H9 (cell line): Measurements from ENCODE around the gene PPT1. TPM values are rescaled to one million over a fixed set of nuclear protein-coding genes. Genes with fewer than 3 reads are reported as not detected.

Source experiments
- DNase-seq: peaks from one replicate; pipeline ENCODE4 v3.0.0-alpha.2; 2017
- H2AFZ ChIP-seq: one replicate; pipeline ENCODE4 v1.6.1; 2013; ENCODE audit warnings: mild to moderate bottlenecking, low read length, control low read depth, moderate library complexity
- H2AK5ac ChIP-seq: 2 replicates; pipeline ENCODE4 v1.6.1; 2013; ENCODE audit warnings: low read length, control low read depth, mixed read lengths; ENCODE audit not compliant: insufficient read length
- H2BK120ac ChIP-seq: one replicate; pipeline ENCODE4 v1.6.1; 2013; ENCODE audit warnings: low read depth, mild to moderate bottlenecking, low read length, control low read depth, inconsistent platforms; ENCODE audit not compliant: poor library complexity, severe bottlenecking
- H2BK12ac ChIP-seq: 2 replicates; pipeline ENCODE4 v1.6.1; 2013; ENCODE audit warnings: low read length, control low read depth, mixed read lengths, low read depth; ENCODE audit not compliant: insufficient read length
- H2BK15ac ChIP-seq: 2 replicates; pipeline ENCODE4 v1.6.1; 2013; ENCODE audit warnings: low read depth, low read length, control low read depth
- H2BK20ac ChIP-seq: one replicate; pipeline ENCODE4 v1.6.1; 2013; ENCODE audit warnings: low read depth, mild to moderate bottlenecking, low read length, control low read depth, inconsistent platforms; ENCODE audit not compliant: poor library complexity, severe bottlenecking
- H2BK5ac ChIP-seq: 2 replicates; pipeline ENCODE4 v1.6.1; 2013; ENCODE audit warnings: low read length, control low read depth, mixed read lengths; ENCODE audit not compliant: insufficient read length
- H3K14ac ChIP-seq: 2 replicates; pipeline ENCODE4 v1.6.1; 2013; ENCODE audit warnings: low read length, control low read depth; ENCODE audit not compliant: insufficient read depth
- H3K18ac ChIP-seq: 2 replicates; pipeline ENCODE4 v1.6.1; 2013; ENCODE audit warnings: low read depth, mild to moderate bottlenecking, mixed read lengths, low read length, control low read depth; ENCODE audit not compliant: insufficient read length
- H3K23ac ChIP-seq: 2 replicates; pipeline ENCODE4 v1.6.1; 2013; ENCODE audit warnings: low read length, control low read depth, mixed read lengths, low read depth; ENCODE audit not compliant: insufficient read length
- H3K23me2 ChIP-seq: 2 replicates; pipeline ENCODE4 v1.6.1; 2013; ENCODE audit warnings: low read depth, mild to moderate bottlenecking, mixed read lengths, low read length, control low read depth; ENCODE audit not compliant: insufficient read length, poor library complexity, severe bottlenecking
- H3K27ac ChIP-seq: 2 replicates; pipeline ENCODE4 v1.5.1; 2013; ENCODE audit warnings: low read length, control low read depth, mixed read lengths, low read depth; ENCODE audit not compliant: insufficient read length
- H3K27me3 ChIP-seq: 2 replicates; pipeline ENCODE4 v1.6.1; 2013; ENCODE audit warnings: low read length, control low read depth, inconsistent platforms; ENCODE audit not compliant: insufficient read depth
- H3K4ac ChIP-seq: 2 replicates; pipeline ENCODE4 v1.6.1; 2013; ENCODE audit warnings: low read depth, mild to moderate bottlenecking, control low read depth, inconsistent platforms, low read length, moderate library complexity
- H3K4me1 ChIP-seq: 2 replicates; pipeline ENCODE4 v1.6.1; 2013; ENCODE audit warnings: low read length, control low read depth, inconsistent platforms; ENCODE audit not compliant: insufficient read depth
- H3K4me2 ChIP-seq: 2 replicates; pipeline ENCODE4 v1.6.1; 2013; ENCODE audit warnings: low read length, control low read depth, mixed read lengths; ENCODE audit not compliant: insufficient read length, insufficient read depth
- H3K56ac ChIP-seq: 2 replicates; pipeline ENCODE4 v1.6.1; 2013; ENCODE audit warnings: low read depth, mild to moderate bottlenecking, mixed read lengths, low read length, control low read depth; ENCODE audit not compliant: insufficient read length
- H3K79me1 ChIP-seq: 2 replicates; pipeline ENCODE4 v1.6.1; 2013; ENCODE audit warnings: low read depth, mild to moderate bottlenecking, moderate library complexity, low read length, control low read depth, inconsistent platforms; ENCODE audit not compliant: insufficient read depth, poor library complexity, severe bottlenecking
- H3K79me2 ChIP-seq: 2 replicates; pipeline ENCODE4 v1.6.1; 2013; ENCODE audit warnings: low read length, control low read depth, inconsistent platforms; ENCODE audit not compliant: insufficient read depth
- H3K9ac ChIP-seq: 2 replicates; pipeline ENCODE4 v1.6.1; 2013; ENCODE audit warnings: low read length, control low read depth, mixed read lengths; ENCODE audit not compliant: insufficient read length; ENCODE audit errors: extremely low read depth
- H3K9me3 ChIP-seq: one replicate; pipeline ENCODE4 v1.6.1; 2013; ENCODE audit warnings: low read depth, low read length, inconsistent platforms; ENCODE audit not compliant: control insufficient read depth
- H3T11ph ChIP-seq: one replicate; pipeline ENCODE4 v1.6.1; 2013; ENCODE audit warnings: mild to moderate bottlenecking, low read length, control low read depth, inconsistent platforms
- H4K20me1 ChIP-seq: one replicate; pipeline ENCODE4 v1.6.1; 2013; ENCODE audit not compliant: control insufficient read depth, insufficient read length, insufficient read depth
- H4K5ac ChIP-seq: 2 replicates; pipeline ENCODE4 v1.6.1; 2013; ENCODE audit warnings: low read depth, mild to moderate bottlenecking, mixed read lengths, low read length, control low read depth; ENCODE audit not compliant: insufficient read length
- H4K8ac ChIP-seq: replicated peaks from 2 replicates; pipeline ENCODE4 v1.6.1; 2013; ENCODE audit warnings: low read length, control low read depth, mixed read lengths, low read depth; ENCODE audit not compliant: insufficient read length
- H4K91ac ChIP-seq: 2 replicates; pipeline ENCODE4 v1.6.1; 2013; ENCODE audit warnings: low read depth, mild to moderate bottlenecking, moderate library complexity, mixed read lengths, low read length, control low read depth; ENCODE audit not compliant: insufficient read length
- H3K27ac Mint-ChIP-seq, 3 experiments: 2 replicates in 2 of 3; 3 replicates in 1 of 3; pipeline ENCODE4 v1.8.0; 2020 to 2021; ENCODE audit warnings: mixed read lengths in 3 of 3, mild to moderate bottlenecking in 1 of 3, moderate library complexity in 1 of 3
- H3K27me3 Mint-ChIP-seq: 2 replicates; pipeline ENCODE4 v1.8.0; 2021; ENCODE audit warnings: low read depth, mild to moderate bottlenecking, moderate library complexity, mixed read lengths
- H3K36me3 Mint-ChIP-seq, 3 experiments: 2 replicates in 2 of 3; 3 replicates in 1 of 3; pipeline ENCODE4 v1.8.0; 2020 to 2021; ENCODE audit warnings: low read depth in 3 of 3, mixed read lengths in 3 of 3; ENCODE audit not compliant: insufficient read depth in 1 of 3
- H3K4me1 Mint-ChIP-seq, 2 experiments: 2 replicates each; pipeline ENCODE4 v1.8.0; 2020; ENCODE audit warnings: mixed read lengths in 2 of 2
- H3K4me3 Mint-ChIP-seq, 2 experiments: 2 replicates in 1 of 2; 3 replicates in 1 of 2; pipeline ENCODE4 v1.8.0; 2020 to 2021; ENCODE audit warnings: mild to moderate bottlenecking in 2 of 2, mixed read lengths in 2 of 2, moderate library complexity in 1 of 2
- H3K9me3 Mint-ChIP-seq, 2 experiments: 2 replicates in 1 of 2; 3 replicates in 1 of 2; pipeline ENCODE4 v1.8.0; 2020; ENCODE audit warnings: mild to moderate bottlenecking in 2 of 2, mixed read lengths in 2 of 2, moderate library complexity in 1 of 2
- WGBS: extraction: QIAGEN DNeasy Blood & Tissue Kit; methylation state at CpG from one replicate; pipeline ENCODE4 v1.1.7; 2013; ENCODE audit warnings: missing lambda C conversion rate, low lambda C conversion rate, mixed read lengths; ENCODE audit not compliant: insufficient read length; ENCODE audit errors: extremely low coverage; 5-methylcytosine and 5-hydroxymethylcytosine counted together
- total RNA-seq: library from RNA; stranded (reverse); gene quantifications from 2 replicates; pipeline ENCODE4 v1.2.1, GENCODE V29; 2021
- TF ChIP-seq, protein P1 (sequence below): fragments of 200-600 bp; sonication (generic); conservative IDR thresholded peaks from 3 replicates; pipeline ENCODE4 v1.8.0; 2021; ENCODE audit warnings: antibody characterized with exemption, mild to moderate bottlenecking

The PPT1 gene
- total RNA-seq, 1 experiment from 2014 or later, result 109 TPM

DNA sequence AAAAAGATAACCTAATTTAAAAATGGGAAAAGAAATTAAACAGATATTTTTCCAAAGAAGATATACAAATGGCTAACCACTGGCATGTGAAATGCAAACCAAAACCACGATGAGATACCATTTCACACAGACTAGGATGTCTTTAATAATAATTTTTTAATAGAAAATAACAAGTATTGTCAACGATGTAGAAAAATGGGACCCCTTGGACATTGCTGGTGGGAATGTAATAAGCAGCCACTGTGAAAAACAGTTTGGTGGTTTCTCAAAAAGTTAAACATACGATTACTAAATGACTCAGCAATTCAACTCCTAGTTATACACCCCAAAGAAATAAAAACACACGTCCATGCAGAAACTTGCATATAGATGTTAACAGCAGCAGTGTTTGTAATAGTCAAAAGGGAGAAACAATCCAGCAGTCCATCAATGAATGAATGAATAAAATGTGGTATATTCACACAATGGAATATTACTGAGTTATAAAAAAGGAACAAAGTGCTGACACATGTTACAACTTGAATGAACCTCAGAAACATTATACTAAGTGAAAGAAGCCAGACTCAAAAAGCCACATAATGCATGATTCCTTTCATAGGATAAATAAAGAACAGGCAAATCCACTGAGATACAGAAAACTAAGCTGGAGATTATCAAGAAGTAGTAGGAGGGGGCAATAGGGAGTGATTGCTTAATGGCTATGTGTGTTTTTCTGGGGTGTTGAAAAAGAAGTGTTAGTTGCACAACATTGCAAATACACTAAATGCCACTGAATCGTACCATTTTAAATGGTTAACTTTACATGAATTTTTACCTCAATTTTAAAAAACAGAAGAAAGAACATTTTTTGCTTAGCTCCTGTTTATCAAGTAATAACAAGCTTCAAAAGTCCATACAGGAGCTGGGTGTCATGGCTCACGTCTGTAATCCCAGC, 4.1 kb downstream of the PPT1 start:
- no peaks in the 10 kb centered on the region for H3K27me3 ChIP-seq
- Mint-ChIP-seq H3K4me1 (peaks cover 6 to 16% of the 10 kb centered on the region in 2 experiments), H3K36me3 (peaks cover 19 to 40% (median 32%) of the 10 kb centered on the region in 3 experiments; a peak in 6 of 7 replicates), H3K4me3 (no peak overlapping the region), H3K27ac (no peak overlapping the region), H3K27me3 (peaks cover 1% of the 10 kb centered on the region; the same call in 1 of the 2 replicates), H3K9me3 (no peaks in the 10 kb centered on the region; a peak in 1 of 5 replicates)
- H3K23me2 ChIP-seq, result peaks cover 5% of the 10 kb centered on the region
- no peak overlapping the region for H2BK120ac ChIP-seq
- no peak overlapping the region for H2AK5ac ChIP-seq
- WGBS, result no CpG with 5 or more reads among the region's 6 CpGs
- H4K91ac ChIP-seq, result no peak overlapping the region
- no peak overlapping the region for H2BK12ac ChIP-seq
- H3K79me2 ChIP-seq, result peaks cover 6% of the 10 kb centered on the region; the same call in 1 of the 2 replicates
- H3K79me1 ChIP-seq, result peaks cover 6% of the 10 kb centered on the region
- H4K8ac ChIP-seq, result no peak overlapping the region
- H3K4me1 ChIP-seq, result peaks cover 2% of the 10 kb centered on the region; the same call in 1 of the 2 replicates
- TF ChIP-seq, protein P1, sequence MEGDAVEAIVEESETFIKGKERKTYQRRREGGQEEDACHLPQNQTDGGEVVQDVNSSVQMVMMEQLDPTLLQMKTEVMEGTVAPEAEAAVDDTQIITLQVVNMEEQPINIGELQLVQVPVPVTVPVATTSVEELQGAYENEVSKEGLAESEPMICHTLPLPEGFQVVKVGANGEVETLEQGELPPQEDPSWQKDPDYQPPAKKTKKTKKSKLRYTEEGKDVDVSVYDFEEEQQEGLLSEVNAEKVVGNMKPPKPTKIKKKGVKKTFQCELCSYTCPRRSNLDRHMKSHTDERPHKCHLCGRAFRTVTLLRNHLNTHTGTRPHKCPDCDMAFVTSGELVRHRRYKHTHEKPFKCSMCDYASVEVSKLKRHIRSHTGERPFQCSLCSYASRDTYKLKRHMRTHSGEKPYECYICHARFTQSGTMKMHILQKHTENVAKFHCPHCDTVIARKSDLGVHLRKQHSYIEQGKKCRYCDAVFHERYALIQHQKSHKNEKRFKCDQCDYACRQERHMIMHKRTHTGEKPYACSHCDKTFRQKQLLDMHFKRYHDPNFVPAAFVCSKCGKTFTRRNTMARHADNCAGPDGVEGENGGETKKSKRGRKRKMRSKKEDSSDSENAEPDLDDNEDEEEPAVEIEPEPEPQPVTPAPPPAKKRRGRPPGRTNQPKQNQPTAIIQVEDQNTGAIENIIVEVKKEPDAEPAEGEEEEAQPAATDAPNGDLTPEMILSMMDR, result no peak
- no peaks in the 10 kb centered on the region for H4K20me1 ChIP-seq
- H4K5ac ChIP-seq, result no peak overlapping the region
- H3K4ac ChIP-seq, result no peak overlapping the region
- H2BK15ac ChIP-seq, result no peak overlapping the region
- H3K23ac ChIP-seq, result no peak overlapping the region
- no peak overlapping the region for H3K56ac ChIP-seq
- no peak overlapping the region for H3K18ac ChIP-seq
- no peak overlapping the region for H3K14ac ChIP-seq
- no peak overlapping the region for H3T11ph ChIP-seq
- H2AFZ ChIP-seq, result no peak overlapping the region
- H2BK20ac ChIP-seq, result no peak overlapping the region
- H3K9ac ChIP-seq, result no peak overlapping the region
- no peak for DNase-seq
- H2BK5ac ChIP-seq, result no peak overlapping the region
- no peaks in the 10 kb centered on the region for H3K9me3 ChIP-seq
- no peak overlapping the region for H3K4me2 ChIP-seq
- no peak overlapping the region for H3K27ac ChIP-seq
